ENCODE results near the gene MRGPRF.

Gene MRGPRF

GRCh38 chr11:68968306-68969250, 44.5 kb downstream of the MRGPRF start:
- DNase-seq (ENCODE audit: extremely low read depth in 1 of 2, low read depth in 1 of 2) = no peak

- DNase-seq (ENCODE audit: extremely low read depth in 1 of 2, low read depth in 1 of 2) = no peak
Measured at GRCh38 chr11:68966894-68967780, 45.9 kb downstream of the MRGPRF start.

GRCh38 chr11:68965901-68966853, 46.9 kb downstream of the MRGPRF start:
- DNase-seq (ENCODE audit: extremely low read depth in 1 of 2, low read depth in 1 of 2) = no peak

GRCh38 chr11:68963779-68964178, 49.3 kb downstream of the MRGPRF start:
- DNase-seq (ENCODE audit: extremely low read depth in 1 of 2, low read depth in 1 of 2) = no peak

GRCh38 chr11:68962527-68963250, 50.4 kb downstream of the MRGPRF start:
- DNase-seq (ENCODE audit: extremely low read depth in 1 of 2, low read depth in 1 of 2) = no peak

GRCh38 chr11:68961245-68961644, 51.8 kb downstream of the MRGPRF start:
- no peak for DNase-seq (ENCODE audit: extremely low read depth in 1 of 2, low read depth in 1 of 2)

GRCh38 chr11:68960294-68961071, 52.6 kb downstream of the MRGPRF start:
- DNase-seq (ENCODE audit: extremely low read depth in 1 of 2, low read depth in 1 of 2) = no peak

- no peak for DNase-seq (ENCODE audit: extremely low read depth in 1 of 2, low read depth in 1 of 2)
Measured at GRCh38 chr11:68959465-68960293, 53.4 kb downstream of the MRGPRF start.

- DNase-seq (ENCODE audit: extremely low read depth in 1 of 2, low read depth in 1 of 2) = no peak
Measured at GRCh38 chr11:68958211-68958610, 54.8 kb downstream of the MRGPRF start.

GRCh38 chr11:68956547-68957254, 56.3 kb downstream of the MRGPRF start:
- no peak for DNase-seq (ENCODE audit: extremely low read depth in 1 of 2, low read depth in 1 of 2)

- no peak for DNase-seq (ENCODE audit: extremely low read depth in 1 of 2, low read depth in 1 of 2)
Measured at GRCh38 chr11:68956142-68956541, 56.9 kb downstream of the MRGPRF start.

GRCh38 chr11:68955607-68955958, 57.5 kb downstream of the MRGPRF start:
- no peak for DNase-seq (ENCODE audit: extremely low read depth in 1 of 2, low read depth in 1 of 2)

- no peak for DNase-seq (ENCODE audit: extremely low read depth in 1 of 2, low read depth in 1 of 2)
Measured at GRCh38 chr11:68954836-68955606, 58.0 kb downstream of the MRGPRF start.

Data from stimulated activated CD8-positive, alpha-beta memory T cell treated with anti-CD3 and anti-CD28 coated beads, Interleukin-7, amount 100 ng/mL, for 48 hours (primary cell).